ENCODE measurements around the gene ZNF148.

Gene ZNF148

GRCh38 chr3:125186261-125186787 is 188.8 kb downstream of the ZNF148 start:
- no peak for DNase-seq

GRCh38 chr3:125185805-125186204 is 189.3 kb downstream of the ZNF148 start:
- DNase-seq = no peak

GRCh38 chr3:125179884-125180240 is 195.3 kb downstream of the ZNF148 start:
- DNase-seq = no peak

- no peak for DNase-seq
These were observed 195.8 kb downstream of the ZNF148 start for GRCh38 chr3:125179143-125179883.

- no peak for DNase-seq
These were observed 197.4 kb downstream of the ZNF148 start for GRCh38 chr3:125177746-125178145.

Measured in CD4-positive, alpha-beta T cell treated with Interferon alpha-2 for 1 hour (primary cell).